Measurements from ENCODE around the gene PCED1A.
A peak's percentile ranks its signal among the peaks of the same experiment; 100 is the strongest.

PCED1A gene

DNA sequence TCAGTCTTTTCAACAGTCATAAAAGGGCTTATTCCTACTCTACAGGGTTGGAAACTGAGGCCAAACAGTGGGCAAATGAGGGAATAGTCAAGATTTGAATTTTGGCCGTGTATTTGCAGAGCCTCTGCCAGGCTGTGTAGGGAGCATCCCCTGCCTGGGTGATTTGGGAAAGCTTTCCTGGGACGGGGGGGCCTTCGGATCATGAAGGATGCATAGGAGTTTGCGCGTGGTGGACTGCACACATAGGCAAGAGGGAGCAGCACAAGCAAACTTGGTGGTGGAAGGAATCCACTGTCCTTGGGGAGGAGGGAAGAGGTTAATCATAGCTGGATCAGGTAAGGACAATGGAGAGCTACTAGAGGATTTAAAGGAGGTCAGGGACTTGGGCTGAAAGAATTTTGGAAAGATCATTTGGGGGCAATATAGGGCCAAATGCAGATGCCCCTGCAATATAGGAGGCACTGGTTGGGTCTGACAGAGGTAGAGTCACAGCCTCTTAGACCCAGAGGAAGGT lies 35.3 kb upstream of the PCED1A start:
- no peak overlapping the region for H3K4me2 ChIP-seq (ENCODE audit: low read depth, low read length)
- H3K9ac ChIP-seq (ENCODE audit: low read length) = no peak overlapping the region
- H4K20me1 ChIP-seq (ENCODE audit: insufficient read depth, low read length) = no peaks in the 10 kb centered on the region; the same call in 1 of the 2 replicates
- H3F3A ChIP-seq (ENCODE audit: insufficient read depth, low read length) = peaks cover 10% of the 10 kb centered on the region; the same call in 1 of the 2 replicates
- H3K79me2 ChIP-seq (ENCODE audit: low read length) = peaks cover 71% of the 10 kb centered on the region
- H2AFZ ChIP-seq (ENCODE audit: low read length) = no peak overlapping the region
- H3K36me3 ChIP-seq (replicated peaks; ENCODE audit: insufficient read depth, low read length) = no peaks in the 10 kb centered on the region
- peaks cover 13% of the 10 kb centered on the region for H3K4me1 ChIP-seq (ENCODE audit: low read length)
- no peaks in the 10 kb centered on the region for H3K27me3 ChIP-seq (replicated peaks; ENCODE audit: insufficient read depth, low read length)
- no peaks in the 10 kb centered on the region for H3K9me3 ChIP-seq (replicated peaks; ENCODE audit: insufficient read depth, low read length)
- H3K27ac ChIP-seq (ENCODE audit: low read length) = no peak overlapping the region
- TF ChIP-seq EZH2 (optimal IDR thresholded peaks at IDR 0.05; ENCODE audit: low read depth, low read length) = no peak
- TF ChIP-seq, protein P1, sequence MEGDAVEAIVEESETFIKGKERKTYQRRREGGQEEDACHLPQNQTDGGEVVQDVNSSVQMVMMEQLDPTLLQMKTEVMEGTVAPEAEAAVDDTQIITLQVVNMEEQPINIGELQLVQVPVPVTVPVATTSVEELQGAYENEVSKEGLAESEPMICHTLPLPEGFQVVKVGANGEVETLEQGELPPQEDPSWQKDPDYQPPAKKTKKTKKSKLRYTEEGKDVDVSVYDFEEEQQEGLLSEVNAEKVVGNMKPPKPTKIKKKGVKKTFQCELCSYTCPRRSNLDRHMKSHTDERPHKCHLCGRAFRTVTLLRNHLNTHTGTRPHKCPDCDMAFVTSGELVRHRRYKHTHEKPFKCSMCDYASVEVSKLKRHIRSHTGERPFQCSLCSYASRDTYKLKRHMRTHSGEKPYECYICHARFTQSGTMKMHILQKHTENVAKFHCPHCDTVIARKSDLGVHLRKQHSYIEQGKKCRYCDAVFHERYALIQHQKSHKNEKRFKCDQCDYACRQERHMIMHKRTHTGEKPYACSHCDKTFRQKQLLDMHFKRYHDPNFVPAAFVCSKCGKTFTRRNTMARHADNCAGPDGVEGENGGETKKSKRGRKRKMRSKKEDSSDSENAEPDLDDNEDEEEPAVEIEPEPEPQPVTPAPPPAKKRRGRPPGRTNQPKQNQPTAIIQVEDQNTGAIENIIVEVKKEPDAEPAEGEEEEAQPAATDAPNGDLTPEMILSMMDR (IDR thresholded peaks at IDR 0.05; ENCODE audit: low read length) = no peak
- TF ChIP-seq EZH2phosphoT487 (IDR thresholded peaks at IDR 0.05; ENCODE audit: low read length) = no peak
- no peak for DNase-seq
- no peak overlapping the region for H3K4me3 ChIP-seq (ENCODE audit: low read length)
- H3K9me2 ChIP-seq (replicated peaks; ENCODE audit: insufficient read depth, low read length) = no peaks in the 10 kb centered on the region

DNA sequence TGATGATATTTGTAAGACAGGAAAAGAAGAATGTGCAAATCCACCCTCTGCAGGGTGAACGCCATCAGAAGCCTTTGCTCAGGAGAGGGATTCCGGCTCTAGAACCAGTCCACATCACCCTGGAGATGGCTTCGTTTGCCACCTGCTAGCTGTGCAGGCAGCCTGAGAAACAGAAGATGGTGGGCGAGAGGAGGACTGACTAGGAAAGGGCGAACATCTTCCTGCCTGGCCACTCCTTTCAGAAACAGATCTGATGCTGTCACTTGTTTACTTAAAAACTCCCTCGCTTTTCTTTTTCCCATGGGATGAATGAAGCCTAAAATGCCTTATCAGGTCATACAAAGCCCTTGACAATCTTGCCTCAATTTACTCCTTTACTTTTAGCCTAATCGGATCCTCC lies 34.0 kb upstream of the PCED1A start:
- DNase-seq = no peak
- no peak for TF ChIP-seq EZH2 (optimal IDR thresholded peaks at IDR 0.05; ENCODE audit: low read depth, low read length)
- no peak for TF ChIP-seq EZH2phosphoT487 (IDR thresholded peaks at IDR 0.05; ENCODE audit: low read length)
- TF ChIP-seq, protein P1 (IDR thresholded peaks at IDR 0.05; ENCODE audit: low read length) = no peak
- peak overlapping the region; percentile 79; the same call in 1 of the 2 replicates for H3K9ac ChIP-seq (ENCODE audit: low read length)

DNA sequence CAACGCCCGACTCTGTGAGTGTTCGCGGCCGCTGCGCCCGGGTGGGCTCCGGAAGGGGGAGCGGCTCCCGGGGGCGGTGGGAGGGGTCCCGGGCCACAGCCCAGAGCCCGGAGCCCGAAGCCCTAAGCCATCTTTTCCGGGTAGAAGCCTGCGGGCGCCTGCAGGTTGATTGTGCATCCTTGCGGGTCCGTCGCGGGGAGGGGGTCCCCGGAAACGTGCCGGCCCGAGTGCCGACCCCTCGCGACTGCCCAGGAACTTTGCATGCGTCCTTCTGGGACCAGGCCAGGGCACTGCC lies 33.2 kb upstream of the PCED1A start:
- H2AFZ ChIP-seq (ENCODE audit: low read length) = peak overlapping the region; percentile 78
- no peaks in the 10 kb centered on the region for H3K9me2 ChIP-seq (replicated peaks; ENCODE audit: insufficient read depth, low read length)
- peak overlapping the region; percentile 94 for H3K4me2 ChIP-seq (ENCODE audit: low read depth, low read length)
- H3K27me3 ChIP-seq (replicated peaks; ENCODE audit: insufficient read depth, low read length) = no peaks in the 10 kb centered on the region
- no peaks in the 10 kb centered on the region for H3K36me3 ChIP-seq (replicated peaks; ENCODE audit: insufficient read depth, low read length)
- DNase-seq = peak; percentile 45
- no peaks in the 10 kb centered on the region; the same call in 1 of the 2 replicates for H4K20me1 ChIP-seq (ENCODE audit: insufficient read depth, low read length)
- H3K9ac ChIP-seq (ENCODE audit: low read length) = peak overlapping the region; percentile 79
- no peak for TF ChIP-seq EZH2phosphoT487 (IDR thresholded peaks at IDR 0.05; ENCODE audit: low read length)
- TF ChIP-seq, protein P1 (IDR thresholded peaks at IDR 0.05; ENCODE audit: low read length) = no peak
- TF ChIP-seq EZH2 (optimal IDR thresholded peaks at IDR 0.05; ENCODE audit: low read depth, low read length) = no peak
- H3F3A ChIP-seq (ENCODE audit: insufficient read depth, low read length) = peaks cover 10% of the 10 kb centered on the region; the same call in 1 of the 2 replicates
- peak overlapping the region; percentile 97 for H3K4me3 ChIP-seq (ENCODE audit: low read length)
- H3K4me1 ChIP-seq (ENCODE audit: low read length) = peaks cover 13% of the 10 kb centered on the region
- H3K27ac ChIP-seq (ENCODE audit: low read length) = peak overlapping the region; percentile 43; the same call in 1 of the 2 replicates
- H3K9me3 ChIP-seq (replicated peaks; ENCODE audit: insufficient read depth, low read length) = no peaks in the 10 kb centered on the region
- H3K79me2 ChIP-seq (ENCODE audit: low read length) = peaks cover 50% of the 10 kb centered on the region

More for the DNA sequence above, 34.0 kb upstream of the PCED1A start:
- Histone ChIP-seq H3K4me3 (ENCODE audit: low read length) (peak overlapping the region; percentile 97), H3K4me2 (ENCODE audit: low read depth, low read length) (peak overlapping the region; percentile 94), H3F3A (ENCODE audit: insufficient read depth, low read length) (peaks cover 10% of the 10 kb centered on the region; the same call in 1 of the 2 replicates), H2AFZ (ENCODE audit: low read length) (peak overlapping the region; percentile 78; the same call in 1 of the 2 replicates), H3K27ac (ENCODE audit: low read length) (peak overlapping the region; percentile 43; the same call in 1 of the 2 replicates), H3K9me3 (replicated peaks; ENCODE audit: insufficient read depth, low read length) (no peaks in the 10 kb centered on the region), H3K36me3 (replicated peaks; ENCODE audit: insufficient read depth, low read length) (no peaks in the 10 kb centered on the region), H3K9me2 (replicated peaks; ENCODE audit: insufficient read depth, low read length) (no peaks in the 10 kb centered on the region), H3K4me1 (ENCODE audit: low read length) (peaks cover 13% of the 10 kb centered on the region), H3K27me3 (replicated peaks; ENCODE audit: insufficient read depth, low read length) (no peaks in the 10 kb centered on the region), H3K79me2 (ENCODE audit: low read length) (peaks cover 58% of the 10 kb centered on the region), H4K20me1 (ENCODE audit: insufficient read depth, low read length) (no peaks in the 10 kb centered on the region; the same call in 1 of the 2 replicates)

All from MM.1S (cell line).